ENCODE measurements around the gene TMA16.

Gene TMA16

GRCh38 chr4:163548481-163549243 is 54.2 kb downstream of the TMA16 start:
- Histone ChIP-seq H3K9me3 (ENCODE audit: control insufficient read depth, insufficient read depth, low read length) (no peaks in the 10 kb centered on the region), H3K4me3 (ENCODE audit: low read depth, low read length) (no peak overlapping the region), H3K4me1 (ENCODE audit: control insufficient read depth, insufficient read depth, low read length) (no peaks in the 10 kb centered on the region), H3K27me3 (ENCODE audit: control insufficient read depth, insufficient read depth, low read length) (no peaks in the 10 kb centered on the region), H3K9ac (ENCODE audit: low read depth, low read length) (no peak overlapping the region), H3K36me3 (ENCODE audit: control insufficient read depth, insufficient read depth, low read length) (no peaks in the 10 kb centered on the region)

DNA sequence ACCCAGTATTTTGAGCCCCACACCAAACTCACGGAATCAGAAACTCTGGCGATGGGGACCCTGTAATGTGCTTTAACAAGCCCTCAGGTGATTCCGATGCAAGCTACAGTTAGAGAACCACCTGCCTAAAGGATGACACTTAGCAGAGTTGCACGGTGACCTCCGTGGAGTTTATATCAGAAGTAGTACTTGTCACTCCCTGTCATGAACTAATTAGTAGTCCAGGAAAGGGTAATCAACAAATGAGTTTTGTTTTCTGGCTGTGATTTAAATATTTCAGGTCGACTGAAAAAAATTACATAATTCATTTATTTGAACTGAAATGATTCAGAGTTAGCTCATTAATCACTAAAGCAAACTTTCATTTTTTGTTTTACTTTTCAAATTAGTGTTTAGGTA is 56.4 kb downstream of the TMA16 start:
- Histone ChIP-seq H3K27me3 (ENCODE audit: control insufficient read depth, insufficient read depth, low read length) (no peaks in the 10 kb centered on the region), H3K4me1 (ENCODE audit: control insufficient read depth, insufficient read depth, low read length) (no peaks in the 10 kb centered on the region), H3K36me3 (ENCODE audit: control insufficient read depth, insufficient read depth, low read length) (no peaks in the 10 kb centered on the region), H3K4me3 (ENCODE audit: low read depth, low read length) (no peak overlapping the region), H3K9me3 (ENCODE audit: control insufficient read depth, insufficient read depth, low read length) (no peaks in the 10 kb centered on the region), H3K9ac (ENCODE audit: low read depth, low read length) (no peak overlapping the region)

- Histone ChIP-seq H3K27me3 (ENCODE audit: control insufficient read depth, insufficient read depth, low read length) (no peaks in the 10 kb centered on the region), H3K36me3 (ENCODE audit: control insufficient read depth, insufficient read depth, low read length) (no peaks in the 10 kb centered on the region), H3K4me1 (ENCODE audit: control insufficient read depth, insufficient read depth, low read length) (no peaks in the 10 kb centered on the region), H3K9me3 (ENCODE audit: control insufficient read depth, insufficient read depth, low read length) (no peaks in the 10 kb centered on the region), H3K4me3 (ENCODE audit: low read depth, low read length) (no peak overlapping the region), H3K9ac (ENCODE audit: low read depth, low read length) (no peak overlapping the region)
These were observed 58.7 kb downstream of the TMA16 start for GRCh38 chr4:163553146-163553545.

- Histone ChIP-seq H3K9ac (ENCODE audit: low read depth, low read length) (no peak overlapping the region), H3K4me3 (ENCODE audit: low read depth, low read length) (no peak overlapping the region), H3K4me1 (ENCODE audit: control insufficient read depth, insufficient read depth, low read length) (no peaks in the 10 kb centered on the region), H3K27me3 (ENCODE audit: control insufficient read depth, insufficient read depth, low read length) (no peaks in the 10 kb centered on the region), H3K9me3 (ENCODE audit: control insufficient read depth, insufficient read depth, low read length) (no peaks in the 10 kb centered on the region), H3K36me3 (ENCODE audit: control insufficient read depth, insufficient read depth, low read length) (no peaks in the 10 kb centered on the region)
These were observed 60.5 kb downstream of the TMA16 start for GRCh38 chr4:163554870-163555465.

DNA sequence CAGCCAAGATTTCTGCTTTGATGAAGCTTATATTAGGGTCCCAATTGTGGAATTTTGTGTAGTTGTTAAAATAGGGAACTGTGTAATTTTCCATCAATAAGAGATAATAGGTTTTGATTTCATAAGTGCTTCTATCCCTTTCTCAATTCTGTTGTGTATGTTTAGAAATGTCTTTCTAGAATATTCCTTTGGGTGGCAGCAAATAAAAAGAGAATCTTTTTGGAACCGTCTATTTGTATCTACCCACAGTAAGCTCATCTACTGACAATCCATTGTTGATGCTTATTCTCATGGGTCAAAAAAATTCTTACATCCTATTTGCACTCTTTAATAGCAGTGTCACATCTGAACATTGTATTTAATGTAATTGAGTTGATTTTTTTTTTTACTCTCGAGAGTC is 61.7 kb downstream of the TMA16 start:
- Histone ChIP-seq H3K27me3 (ENCODE audit: control insufficient read depth, insufficient read depth, low read length) (no peaks in the 10 kb centered on the region), H3K9me3 (ENCODE audit: control insufficient read depth, insufficient read depth, low read length) (no peaks in the 10 kb centered on the region), H3K4me3 (ENCODE audit: low read depth, low read length) (no peak overlapping the region), H3K4me1 (ENCODE audit: control insufficient read depth, insufficient read depth, low read length) (no peaks in the 10 kb centered on the region), H3K36me3 (ENCODE audit: control insufficient read depth, insufficient read depth, low read length) (no peaks in the 10 kb centered on the region), H3K9ac (ENCODE audit: low read depth, low read length) (no peak overlapping the region)

GRCh38 chr4:163556650-163557391 is 62.3 kb downstream of the TMA16 start:
- no peaks in the 10 kb centered on the region for H3K9me3 ChIP-seq (ENCODE audit: control insufficient read depth, insufficient read depth, low read length)
- H3K4me3 ChIP-seq (ENCODE audit: low read depth, low read length) = no peak overlapping the region
- H3K27me3 ChIP-seq (ENCODE audit: control insufficient read depth, insufficient read depth, low read length) = no peaks in the 10 kb centered on the region
- H3K9ac ChIP-seq (ENCODE audit: low read depth, low read length) = no peak overlapping the region
- H3K4me1 ChIP-seq (ENCODE audit: control insufficient read depth, insufficient read depth, low read length) = no peaks in the 10 kb centered on the region
- no peaks in the 10 kb centered on the region for H3K36me3 ChIP-seq (ENCODE audit: control insufficient read depth, insufficient read depth, low read length)

DNA sequence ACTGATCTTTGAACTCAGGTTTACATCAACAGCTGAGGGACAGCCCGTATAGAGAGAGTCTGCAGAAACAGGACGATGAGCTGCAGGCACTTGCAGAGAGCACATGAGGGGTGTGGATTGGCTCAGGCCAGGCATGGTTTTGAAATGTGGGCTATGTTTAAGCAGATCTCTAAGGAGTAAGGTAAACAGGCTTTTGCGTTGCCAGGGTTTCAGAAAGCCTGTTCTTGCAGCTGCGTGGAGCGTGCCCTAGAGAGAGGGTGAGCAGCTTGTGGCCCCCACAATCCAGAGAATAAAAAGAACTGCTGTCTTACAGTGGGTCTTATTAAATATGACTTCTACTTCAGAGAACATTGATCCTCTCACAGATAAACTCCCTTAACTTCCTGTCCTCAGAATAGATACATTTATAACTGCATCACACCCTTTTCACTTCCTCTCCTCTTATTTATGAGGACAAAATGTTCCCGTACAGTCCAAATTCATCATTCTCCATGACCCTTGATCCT is 64.1 kb downstream of the TMA16 start:
- Histone ChIP-seq H3K4me1 (ENCODE audit: control insufficient read depth, insufficient read depth, low read length) (no peaks in the 10 kb centered on the region), H3K27me3 (ENCODE audit: control insufficient read depth, insufficient read depth, low read length) (no peaks in the 10 kb centered on the region), H3K9ac (ENCODE audit: low read depth, low read length) (no peak overlapping the region), H3K4me3 (ENCODE audit: low read depth, low read length) (no peak overlapping the region), H3K36me3 (ENCODE audit: control insufficient read depth, insufficient read depth, low read length) (no peaks in the 10 kb centered on the region), H3K9me3 (ENCODE audit: control insufficient read depth, insufficient read depth, low read length) (no peaks in the 10 kb centered on the region)

DNA sequence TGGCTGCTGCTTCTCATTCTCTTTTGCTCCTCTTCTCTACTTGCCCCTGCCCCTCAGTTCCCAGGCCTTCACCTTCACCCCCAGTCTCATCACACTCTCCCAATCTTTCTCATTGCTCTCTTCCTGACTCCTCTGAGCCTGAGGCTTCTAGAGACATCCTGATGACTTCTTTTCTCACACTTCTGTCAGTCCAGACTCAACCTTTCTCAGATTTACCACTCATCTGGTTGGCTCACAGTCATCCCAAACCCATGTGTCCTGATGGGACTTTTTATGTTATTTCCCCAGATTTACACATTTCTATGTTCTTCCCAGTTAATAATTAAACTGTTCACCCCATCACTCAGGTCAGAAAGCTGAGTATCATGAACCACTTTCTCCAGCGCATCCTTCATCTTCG is 68.0 kb downstream of the TMA16 start:
- Histone ChIP-seq H3K4me3 (ENCODE audit: low read depth, low read length) (no peak overlapping the region), H3K9me3 (ENCODE audit: control insufficient read depth, insufficient read depth, low read length) (no peaks in the 10 kb centered on the region), H3K4me1 (ENCODE audit: control insufficient read depth, insufficient read depth, low read length) (peaks cover 9% of the 10 kb centered on the region), H3K9ac (ENCODE audit: low read depth, low read length) (no peak overlapping the region), H3K36me3 (ENCODE audit: control insufficient read depth, insufficient read depth, low read length) (no peaks in the 10 kb centered on the region), H3K27me3 (ENCODE audit: control insufficient read depth, insufficient read depth, low read length) (no peaks in the 10 kb centered on the region)

DNA sequence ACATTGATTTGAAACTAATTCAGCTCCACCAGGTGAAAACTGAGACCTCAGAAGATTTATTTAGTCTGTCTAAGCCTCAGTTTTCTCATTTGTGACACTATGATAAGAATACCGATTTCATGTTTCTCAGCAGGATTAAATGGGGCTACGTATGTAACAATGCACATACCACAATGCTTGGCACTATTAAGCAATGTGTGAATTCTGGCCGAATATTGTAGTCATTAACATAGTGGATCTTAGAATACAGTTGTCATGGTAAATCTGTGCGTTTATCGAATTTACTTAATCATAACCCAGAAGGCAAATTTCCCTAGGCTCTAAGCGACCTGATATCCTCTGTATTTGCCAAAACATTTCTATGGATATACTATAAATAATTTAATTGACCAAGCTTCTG is 69.1 kb downstream of the TMA16 start:
- no peaks in the 10 kb centered on the region for H3K9me3 ChIP-seq (ENCODE audit: control insufficient read depth, insufficient read depth, low read length)
- H3K4me3 ChIP-seq (ENCODE audit: low read depth, low read length) = no peak overlapping the region
- peaks cover 9% of the 10 kb centered on the region for H3K4me1 ChIP-seq (ENCODE audit: control insufficient read depth, insufficient read depth, low read length)
- no peaks in the 10 kb centered on the region for H3K27me3 ChIP-seq (ENCODE audit: control insufficient read depth, insufficient read depth, low read length)
- H3K9ac ChIP-seq (ENCODE audit: low read depth, low read length) = no peak overlapping the region
- no peaks in the 10 kb centered on the region for H3K36me3 ChIP-seq (ENCODE audit: control insufficient read depth, insufficient read depth, low read length)

- Histone ChIP-seq H3K9me3 (ENCODE audit: control insufficient read depth, insufficient read depth, low read length) (no peaks in the 10 kb centered on the region), H3K4me1 (ENCODE audit: control insufficient read depth, insufficient read depth, low read length) (peaks cover 9% of the 10 kb centered on the region), H3K4me3 (ENCODE audit: low read depth, low read length) (no peak overlapping the region), H3K9ac (ENCODE audit: low read depth, low read length) (no peak overlapping the region), H3K36me3 (ENCODE audit: control insufficient read depth, insufficient read depth, low read length) (no peaks in the 10 kb centered on the region), H3K27me3 (ENCODE audit: control insufficient read depth, insufficient read depth, low read length) (no peaks in the 10 kb centered on the region)
These were observed 69.8 kb downstream of the TMA16 start for GRCh38 chr4:163564221-163564720.

- Histone ChIP-seq H3K36me3 (ENCODE audit: control insufficient read depth, insufficient read depth, low read length) (no peaks in the 10 kb centered on the region), H3K9ac (ENCODE audit: low read depth, low read length) (no peak overlapping the region), H3K4me1 (ENCODE audit: control insufficient read depth, insufficient read depth, low read length) (peaks cover 9% of the 10 kb centered on the region), H3K27me3 (ENCODE audit: control insufficient read depth, insufficient read depth, low read length) (no peaks in the 10 kb centered on the region), H3K9me3 (ENCODE audit: control insufficient read depth, insufficient read depth, low read length) (no peaks in the 10 kb centered on the region), H3K4me3 (ENCODE audit: low read depth, low read length) (no peak overlapping the region)
These were observed 71.0 kb downstream of the TMA16 start for GRCh38 chr4:163565226-163566135.

All from iPS-15b (cell line).